ENCODE data around the gene LHX1. TPM values are rescaled to one million over a fixed set of nuclear protein-coding genes. Genes with fewer than 3 reads are reported as not detected.

LHX1 gene
- total RNA-seq, 1 experiment from 2014 or later, result 0.61 TPM

- TF ChIP-seq ESRRA (CRISPR knock-in tag; IDR thresholded peaks at IDR 0.05; ENCODE audit: borderline replicate concordance), result no peak
- TF ChIP-seq, protein P1, sequence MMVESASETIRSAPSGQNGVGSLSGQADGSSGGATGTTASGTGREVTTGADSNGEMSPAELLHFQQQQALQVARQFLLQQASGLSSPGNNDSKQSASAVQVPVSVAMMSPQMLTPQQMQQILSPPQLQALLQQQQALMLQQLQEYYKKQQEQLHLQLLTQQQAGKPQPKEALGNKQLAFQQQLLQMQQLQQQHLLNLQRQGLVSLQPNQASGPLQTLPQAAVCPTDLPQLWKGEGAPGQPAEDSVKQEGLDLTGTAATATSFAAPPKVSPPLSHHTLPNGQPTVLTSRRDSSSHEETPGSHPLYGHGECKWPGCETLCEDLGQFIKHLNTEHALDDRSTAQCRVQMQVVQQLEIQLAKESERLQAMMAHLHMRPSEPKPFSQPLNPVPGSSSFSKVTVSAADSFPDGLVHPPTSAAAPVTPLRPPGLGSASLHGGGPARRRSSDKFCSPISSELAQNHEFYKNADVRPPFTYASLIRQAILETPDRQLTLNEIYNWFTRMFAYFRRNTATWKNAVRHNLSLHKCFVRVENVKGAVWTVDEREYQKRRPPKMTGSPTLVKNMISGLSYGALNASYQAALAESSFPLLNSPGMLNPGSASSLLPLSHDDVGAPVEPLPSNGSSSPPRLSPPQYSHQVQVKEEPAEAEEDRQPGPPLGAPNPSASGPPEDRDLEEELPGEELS (CRISPR knock-in tag; IDR thresholded peaks at IDR 0.05), result no peak
- no peak for TF ChIP-seq GABPB1 (CRISPR knock-in tag; IDR thresholded peaks at IDR 0.05)
- no peak for TF ChIP-seq ATF3 (CRISPR knock-in tag; conservative IDR thresholded peaks at IDR 0.05)
Measured at GRCh38 chr17:36888236-36888951, 48.9 kb upstream of the LHX1 start (continued).

GRCh38 chr17:36889770-36890349, 47.4 kb upstream of the LHX1 start:
- Mint-ChIP-seq H3K9me3 (no peaks in the 10 kb centered on the region), H3K36me3 (no peaks in the 10 kb centered on the region), H3K27ac (no peak overlapping the region), H3K27me3 (ENCODE audit: low read depth) (no peaks in the 10 kb centered on the region; the same call in 1 of the 2 replicates), H3K4me3 (no peak overlapping the region), H3K4me1 (peaks cover 15% of the 10 kb centered on the region)
- ATAC-seq (no peak), DNase-seq (ENCODE audit: low spot score) (no peak)
- ChIA-PET POLR2A (no interaction called here), CTCF (no interaction called here)
- no peak for TF ChIP-seq JUN (CRISPR knock-in tag; IDR thresholded peaks at IDR 0.05)
- TF ChIP-seq, protein P1 (CRISPR knock-in tag; IDR thresholded peaks at IDR 0.05), result no peak
- TF ChIP-seq, protein P2, sequence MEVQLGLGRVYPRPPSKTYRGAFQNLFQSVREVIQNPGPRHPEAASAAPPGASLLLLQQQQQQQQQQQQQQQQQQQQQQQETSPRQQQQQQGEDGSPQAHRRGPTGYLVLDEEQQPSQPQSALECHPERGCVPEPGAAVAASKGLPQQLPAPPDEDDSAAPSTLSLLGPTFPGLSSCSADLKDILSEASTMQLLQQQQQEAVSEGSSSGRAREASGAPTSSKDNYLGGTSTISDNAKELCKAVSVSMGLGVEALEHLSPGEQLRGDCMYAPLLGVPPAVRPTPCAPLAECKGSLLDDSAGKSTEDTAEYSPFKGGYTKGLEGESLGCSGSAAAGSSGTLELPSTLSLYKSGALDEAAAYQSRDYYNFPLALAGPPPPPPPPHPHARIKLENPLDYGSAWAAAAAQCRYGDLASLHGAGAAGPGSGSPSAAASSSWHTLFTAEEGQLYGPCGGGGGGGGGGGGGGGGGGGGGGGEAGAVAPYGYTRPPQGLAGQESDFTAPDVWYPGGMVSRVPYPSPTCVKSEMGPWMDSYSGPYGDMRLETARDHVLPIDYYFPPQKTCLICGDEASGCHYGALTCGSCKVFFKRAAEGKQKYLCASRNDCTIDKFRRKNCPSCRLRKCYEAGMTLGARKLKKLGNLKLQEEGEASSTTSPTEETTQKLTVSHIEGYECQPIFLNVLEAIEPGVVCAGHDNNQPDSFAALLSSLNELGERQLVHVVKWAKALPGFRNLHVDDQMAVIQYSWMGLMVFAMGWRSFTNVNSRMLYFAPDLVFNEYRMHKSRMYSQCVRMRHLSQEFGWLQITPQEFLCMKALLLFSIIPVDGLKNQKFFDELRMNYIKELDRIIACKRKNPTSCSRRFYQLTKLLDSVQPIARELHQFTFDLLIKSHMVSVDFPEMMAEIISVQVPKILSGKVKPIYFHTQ (CRISPR knock-in tag; IDR thresholded peaks at IDR 0.05), result no peak
- TF ChIP-seq SMAD4 (CRISPR knock-in tag; IDR thresholded peaks at IDR 0.05), result no peak
- TF ChIP-seq FOXJ3 (CRISPR knock-in tag; IDR thresholded peaks at IDR 0.05; ENCODE audit: borderline replicate concordance), result no peak
- TF ChIP-seq KAT7 (CRISPR knock-in tag; IDR thresholded peaks at IDR 0.05; ENCODE audit: borderline replicate concordance), result no peak
- TF ChIP-seq E2F5 (CRISPR knock-in tag; IDR thresholded peaks at IDR 0.05), result no peak
- TF ChIP-seq RELA (CRISPR knock-in tag; IDR thresholded peaks at IDR 0.05; ENCODE audit: borderline replicate concordance), result no peak

DNA sequence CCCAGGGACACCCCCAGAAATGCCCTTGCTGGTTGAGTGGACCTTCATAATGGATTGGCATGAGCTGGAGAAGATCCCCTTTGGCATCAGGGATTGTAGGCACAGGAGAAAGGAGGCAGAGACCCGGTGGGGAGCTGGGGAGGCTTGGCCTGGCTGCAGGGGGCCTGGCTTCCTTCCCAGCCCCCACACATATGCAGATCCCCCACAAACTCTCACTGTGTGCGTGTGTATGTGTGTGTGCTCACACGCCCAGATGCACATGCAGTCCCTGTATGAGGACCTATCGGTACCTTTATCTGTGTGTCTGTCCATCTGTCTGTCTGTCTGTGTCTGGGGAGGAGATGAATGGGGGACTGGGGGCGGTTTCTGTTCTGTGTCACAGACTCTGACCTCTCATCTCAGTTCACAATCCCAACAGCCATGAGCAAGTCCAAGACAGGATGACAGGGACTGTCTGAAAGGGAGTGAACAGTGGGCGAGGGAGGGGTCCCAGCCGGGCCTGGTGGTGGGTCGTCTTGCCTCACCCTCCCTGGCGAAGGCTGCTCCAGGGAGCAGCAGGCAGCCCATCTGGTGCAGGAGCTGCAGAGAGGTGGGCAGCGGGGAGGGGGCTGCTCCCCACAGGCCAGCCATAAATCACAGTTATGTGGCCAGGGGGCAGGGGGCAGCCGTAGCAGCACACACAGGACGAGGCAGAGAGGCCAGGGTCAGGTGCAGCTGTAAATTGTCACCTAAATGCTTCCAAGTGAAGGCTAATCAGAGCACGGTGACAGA, 46.7 kb upstream of the LHX1 start:
- POLR2A ChIA-PET, result no interaction called here
- ATAC-seq, result no peak
- CTCF ChIA-PET, result no interaction called here
- TF ChIP-seq, protein P3, sequence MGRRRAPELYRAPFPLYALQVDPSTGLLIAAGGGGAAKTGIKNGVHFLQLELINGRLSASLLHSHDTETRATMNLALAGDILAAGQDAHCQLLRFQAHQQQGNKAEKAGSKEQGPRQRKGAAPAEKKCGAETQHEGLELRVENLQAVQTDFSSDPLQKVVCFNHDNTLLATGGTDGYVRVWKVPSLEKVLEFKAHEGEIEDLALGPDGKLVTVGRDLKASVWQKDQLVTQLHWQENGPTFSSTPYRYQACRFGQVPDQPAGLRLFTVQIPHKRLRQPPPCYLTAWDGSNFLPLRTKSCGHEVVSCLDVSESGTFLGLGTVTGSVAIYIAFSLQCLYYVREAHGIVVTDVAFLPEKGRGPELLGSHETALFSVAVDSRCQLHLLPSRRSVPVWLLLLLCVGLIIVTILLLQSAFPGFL (CRISPR knock-in tag; IDR thresholded peaks at IDR 0.05; ENCODE audit: borderline replicate concordance), result no peak
- TF ChIP-seq, protein P4, sequence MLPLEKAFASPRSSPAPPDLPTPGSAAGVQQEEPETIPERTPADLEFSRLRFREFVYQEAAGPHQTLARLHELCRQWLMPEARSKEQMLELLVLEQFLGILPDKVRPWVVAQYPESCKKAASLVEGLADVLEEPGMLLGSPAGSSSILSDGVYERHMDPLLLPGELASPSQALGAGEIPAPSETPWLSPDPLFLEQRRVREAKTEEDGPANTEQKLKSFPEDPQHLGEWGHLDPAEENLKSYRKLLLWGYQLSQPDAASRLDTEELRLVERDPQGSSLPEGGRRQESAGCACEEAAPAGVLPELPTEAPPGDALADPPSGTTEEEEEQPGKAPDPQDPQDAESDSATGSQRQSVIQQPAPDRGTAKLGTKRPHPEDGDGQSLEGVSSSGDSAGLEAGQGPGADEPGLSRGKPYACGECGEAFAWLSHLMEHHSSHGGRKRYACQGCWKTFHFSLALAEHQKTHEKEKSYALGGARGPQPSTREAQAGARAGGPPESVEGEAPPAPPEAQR (CRISPR knock-in tag; IDR thresholded peaks at IDR 0.05), result no peak
- TF ChIP-seq ZNF396 (CRISPR knock-in tag; IDR thresholded peaks at IDR 0.05; ENCODE audit: borderline replicate concordance) (no peak), NR3C1 (CRISPR knock-in tag; conservative IDR thresholded peaks at IDR 0.05; ENCODE audit: low read depth) (no peak), GABPB1 (CRISPR knock-in tag; IDR thresholded peaks at IDR 0.05) (no peak), ZNF317 (CRISPR knock-in tag; IDR thresholded peaks at IDR 0.05; ENCODE audit: borderline replicate concordance, low read depth) (no peak), ZNF219 (CRISPR knock-in tag; IDR thresholded peaks at IDR 0.05; ENCODE audit: borderline replicate concordance) (no peak), FOXK1 (CRISPR knock-in tag; IDR thresholded peaks at IDR 0.05) (no peak)

More for the DNA sequence above, 46.7 kb upstream of the LHX1 start:
- no peaks in the 10 kb centered on the region for H3K36me3 Mint-ChIP-seq
- no peaks in the 10 kb centered on the region; the same call in 1 of the 2 replicates for H3K27me3 Mint-ChIP-seq (ENCODE audit: low read depth)
- H3K27ac Mint-ChIP-seq, result no peak overlapping the region
- H3K4me3 Mint-ChIP-seq, result no peak overlapping the region
- DNase-seq (ENCODE audit: low spot score), result no peak
- peaks cover 7% of the 10 kb centered on the region for H3K4me1 Mint-ChIP-seq
- no peaks in the 10 kb centered on the region for H3K9me3 Mint-ChIP-seq
